Sigmoid colon (tissue), 4 donors: ENCODE measurements around the gene STAMBPL1.
A peak's percentile ranks its signal among the peaks of the same experiment; 100 is the strongest.

Experiments used
- CTCF ChIP-seq, 4 experiments: fragments of 450-650 bp in 3 of 4; fragments of 200-600 bp in 1 of 4; IDR thresholded peaks; one replicate each; pipeline ENCODE4 v1.5.1; 2016 to 2019; ENCODE audit warnings: antibody characterized with exemption in 4 of 4, mild to moderate bottlenecking in 3 of 4, moderate library complexity in 2 of 4
- EP300 ChIP-seq, 4 donors: sonication (generic); formaldehyde crosslinking; IDR thresholded peaks; one replicate each; pipeline ENCODE4 v1.6.1; 2017; ENCODE audit warnings: antibody characterized with exemption in 4 of 4
- POLR2A ChIP-seq, 2 donors: fragments of 450-650 bp; IDR thresholded peaks; one replicate each; pipeline ENCODE4 v1.6.1; 2016; ENCODE audit warnings: antibody characterized with exemption in 2 of 2, mild to moderate bottlenecking in 2 of 2, moderate library complexity in 2 of 2
- POLR2AphosphoS5 ChIP-seq, 4 donors: sonication (generic); formaldehyde crosslinking; IDR thresholded peaks; one replicate each; pipeline ENCODE4 v1.6.1; 2017; ENCODE audit warnings: antibody characterized with exemption in 4 of 4

GRCh38 chr10:88938938-88939337, 58.9 kb downstream of the STAMBPL1 start:
- no peak for TF ChIP-seq CTCF (IDR thresholded peaks at IDR 0.05)
- TF ChIP-seq POLR2A (IDR thresholded peaks at IDR 0.05): no peak
- peak in 2 of 4 donors; percentile 58 to 64 for TF ChIP-seq POLR2AphosphoS5 (IDR thresholded peaks at IDR 0.05)
- TF ChIP-seq EP300 (IDR thresholded peaks at IDR 0.05): no peak
